Measurements from ENCODE around the gene CNST.
"Not testable (repeated sequence)": the region's sequence is repeated elsewhere in the genome, so short reads cannot be mapped to it uniquely, and the experiment has no call there.

The CNST gene

GRCh38 chr1:246678816-246679793, 112.8 kb downstream of the CNST start:
- no peak for DNase-seq (ENCODE audit: low read depth)

GRCh38 chr1:246679794-246680177, 113.5 kb downstream of the CNST start:
- DNase-seq (ENCODE audit: low read depth): no peak

GRCh38 chr1:246680190-246680589, 113.9 kb downstream of the CNST start:
- DNase-seq (ENCODE audit: low read depth): no peak

GRCh38 chr1:246680696-246681130, 114.5 kb downstream of the CNST start:
- no peak for DNase-seq (ENCODE audit: low read depth)

- DNase-seq (ENCODE audit: low read depth): no peak
Measured at GRCh38 chr1:246681900-246682895, 115.9 kb downstream of the CNST start.

- DNase-seq (ENCODE audit: low read depth): no peak
Measured at GRCh38 chr1:246683521-246683920, 117.3 kb downstream of the CNST start.

- DNase-seq (ENCODE audit: low read depth): no peak
Measured at GRCh38 chr1:246687002-246687401, 120.7 kb downstream of the CNST start.

- no peak for DNase-seq (ENCODE audit: low read depth)
Measured at GRCh38 chr1:246689409-246690008, 123.3 kb downstream of the CNST start.

GRCh38 chr1:246690100-246690499, 123.8 kb downstream of the CNST start:
- no peak for DNase-seq (ENCODE audit: low read depth)

- no peak for DNase-seq (ENCODE audit: low read depth)
Measured at GRCh38 chr1:246691622-246692495, 125.6 kb downstream of the CNST start.

- not testable (repeated sequence) for DNase-seq (ENCODE audit: low read depth)
Measured at GRCh38 chr1:246694213-246694895, 128.1 kb downstream of the CNST start.

- DNase-seq (ENCODE audit: low read depth): no peak
Measured at GRCh38 chr1:246695136-246695535, 128.9 kb downstream of the CNST start.

- DNase-seq (ENCODE audit: low read depth): no peak
Measured at GRCh38 chr1:246695666-246696065, 129.4 kb downstream of the CNST start.

GRCh38 chr1:246698466-246699094, 132.3 kb downstream of the CNST start:
- DNase-seq (ENCODE audit: low read depth): no peak

GRCh38 chr1:246699095-246699735, 133.0 kb downstream of the CNST start:
- peak; percentile 72 for DNase-seq (ENCODE audit: low read depth)

GRCh38 chr1:246703581-246703980, 137.3 kb downstream of the CNST start:
- DNase-seq (ENCODE audit: low read depth): no peak

GRCh38 chr1:246705368-246705767, 139.1 kb downstream of the CNST start:
- DNase-seq (ENCODE audit: low read depth): peak; percentile 85

- no peak for DNase-seq (ENCODE audit: low read depth)
Measured at GRCh38 chr1:246708166-246708565, 141.9 kb downstream of the CNST start.

- no peak for DNase-seq (ENCODE audit: low read depth)
Measured at GRCh38 chr1:246709196-246709595, 142.9 kb downstream of the CNST start.
